Measurements from ENCODE around the gene KCNQ1OT1.

Gene KCNQ1OT1

DNA sequence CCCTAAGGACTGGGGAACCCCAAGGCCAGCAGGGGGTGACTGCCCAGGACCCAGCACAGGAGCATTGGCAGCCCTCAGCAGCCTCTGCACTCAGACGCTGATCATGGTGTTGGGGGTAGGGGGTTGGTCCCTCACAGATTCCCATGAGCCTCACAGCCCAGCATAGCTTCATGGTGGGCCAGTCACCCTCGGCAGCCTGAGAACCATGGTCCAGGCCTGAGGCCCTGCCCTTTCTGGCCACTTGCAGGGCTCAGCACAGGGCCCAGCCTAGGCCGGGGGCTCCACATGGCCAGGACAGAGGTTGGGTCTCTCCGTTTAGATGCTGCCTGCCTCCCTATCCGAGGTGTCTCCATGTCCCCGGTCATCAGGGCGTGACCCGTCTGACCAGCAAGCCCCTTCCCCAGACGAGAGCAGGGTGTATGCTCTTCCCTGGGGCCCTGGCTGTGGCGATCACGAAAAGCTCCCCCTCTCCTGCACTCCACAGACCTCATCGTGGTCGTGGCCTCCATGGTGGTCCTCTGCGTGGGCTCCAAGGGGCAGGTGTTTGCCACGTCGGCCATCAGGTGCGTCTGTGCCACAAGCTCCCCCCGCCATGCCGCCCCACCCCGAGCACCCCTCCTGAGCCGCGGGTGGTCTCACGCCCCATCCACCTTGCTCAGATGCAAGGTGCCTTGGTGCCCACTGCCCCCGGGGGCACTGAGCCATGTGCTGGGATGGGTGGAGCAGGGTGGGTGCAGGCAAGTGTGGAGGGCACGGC is 128.8 kb downstream of the KCNQ1OT1 start:
- DNase-seq (ENCODE audit: low read depth), result no peak

GRCh38 chr11:2570211-2570811 is 129.5 kb downstream of the KCNQ1OT1 start:
- no peak for DNase-seq (ENCODE audit: low read depth)

DNA sequence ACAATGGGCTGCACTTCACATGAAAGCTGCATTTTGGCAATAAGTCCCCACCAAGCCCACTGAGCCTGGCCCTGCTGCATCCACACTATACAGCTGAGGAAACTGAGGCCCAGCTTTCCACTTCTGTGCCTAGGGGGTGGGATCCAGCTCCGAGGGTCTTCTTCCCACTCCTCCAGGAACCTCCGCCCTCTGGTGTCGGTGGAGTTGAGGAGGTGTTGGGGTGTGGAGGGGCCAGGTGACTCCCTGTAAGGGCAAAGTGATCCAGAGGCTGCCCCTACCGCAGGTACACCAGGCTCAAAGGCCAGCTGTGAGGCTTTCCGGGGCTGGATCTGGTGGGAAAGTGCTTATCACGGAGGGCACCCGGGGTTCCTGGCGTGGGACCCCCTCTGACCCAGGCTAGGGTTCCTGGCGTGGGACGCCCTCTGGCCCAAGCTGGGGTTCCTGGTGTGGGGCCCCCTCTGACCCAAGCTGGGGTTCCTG is 130.0 kb downstream of the KCNQ1OT1 start:
- no peak for DNase-seq (ENCODE audit: low read depth)

- no peak for DNase-seq (ENCODE audit: low read depth)
These were observed 130.5 kb downstream of the KCNQ1OT1 start for GRCh38 chr11:2569321-2569721.

GRCh38 chr11:2567026-2567671 is 132.6 kb downstream of the KCNQ1OT1 start:
- no peak for DNase-seq (ENCODE audit: low read depth)

- no peak for DNase-seq (ENCODE audit: low read depth)
These were observed 133.4 kb downstream of the KCNQ1OT1 start for GRCh38 chr11:2566223-2567025.

DNA sequence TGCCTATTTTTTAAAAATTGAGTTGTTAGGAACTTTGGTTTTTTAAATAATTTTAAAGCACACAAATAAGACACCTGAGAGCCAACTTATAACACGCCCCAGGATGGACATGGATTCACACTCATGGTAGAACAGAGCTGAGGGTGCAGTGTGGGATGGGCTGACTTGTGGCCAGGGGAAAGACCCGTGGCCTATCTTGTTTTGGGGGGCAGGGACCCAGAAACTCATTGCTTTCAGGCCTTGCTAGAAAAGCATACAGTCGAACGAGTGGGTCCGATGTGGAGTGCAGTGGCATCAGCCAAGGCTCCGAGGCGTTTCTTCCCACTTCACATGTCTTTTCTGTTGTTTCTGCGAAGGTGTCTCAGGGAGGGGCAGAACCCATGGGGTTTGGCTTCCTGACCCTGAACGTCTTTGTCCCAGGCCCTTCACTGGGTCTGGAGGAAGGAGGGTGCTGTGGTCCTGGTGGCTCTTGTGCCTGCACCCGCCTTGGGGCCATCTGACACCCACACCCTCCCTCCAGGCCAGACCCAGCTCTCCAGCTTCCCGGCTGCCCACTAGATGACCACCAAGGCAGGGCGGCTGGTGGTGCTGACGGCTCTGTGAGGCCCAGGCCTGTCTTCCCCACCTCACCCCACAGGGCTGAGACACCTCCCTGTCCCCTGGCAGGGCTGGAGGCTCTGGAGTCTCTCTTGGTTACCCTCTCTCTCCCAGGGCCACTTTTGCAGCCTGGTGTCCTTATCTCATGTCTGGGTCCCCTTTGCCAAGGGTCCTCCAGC is 134.2 kb downstream of the KCNQ1OT1 start:
- no peak for DNase-seq (ENCODE audit: low read depth)

GRCh38 chr11:2564588-2565425 is 135.0 kb downstream of the KCNQ1OT1 start:
- no peak for DNase-seq (ENCODE audit: low read depth)

GRCh38 chr11:2564008-2564530 is 135.7 kb downstream of the KCNQ1OT1 start:
- DNase-seq (ENCODE audit: low read depth), result no peak

GRCh38 chr11:2563213-2564007 is 136.4 kb downstream of the KCNQ1OT1 start:
- DNase-seq (ENCODE audit: low read depth), result no peak

DNA sequence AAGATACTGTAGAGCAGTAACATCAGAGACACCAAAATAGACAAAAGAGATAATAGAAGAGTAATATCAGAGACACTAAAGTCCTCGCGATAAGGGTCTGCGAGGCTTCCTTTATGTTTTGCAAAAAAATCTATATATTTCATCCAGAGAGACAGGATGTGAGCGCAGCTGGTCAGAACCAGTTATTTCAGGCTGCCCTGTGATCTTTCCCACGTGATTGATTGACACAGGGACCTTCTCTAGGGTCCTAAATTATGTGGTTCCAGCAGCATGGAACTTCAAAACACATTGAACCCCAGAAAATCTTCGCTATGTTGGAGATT is 136.9 kb downstream of the KCNQ1OT1 start:
- no peak for DNase-seq (ENCODE audit: low read depth)

- DNase-seq (ENCODE audit: low read depth), result no peak
These were observed 137.9 kb downstream of the KCNQ1OT1 start for GRCh38 chr11:2561696-2562581.

- DNase-seq (ENCODE audit: low read depth), result no peak
These were observed 140.1 kb downstream of the KCNQ1OT1 start for GRCh38 chr11:2559527-2560311.

DNA sequence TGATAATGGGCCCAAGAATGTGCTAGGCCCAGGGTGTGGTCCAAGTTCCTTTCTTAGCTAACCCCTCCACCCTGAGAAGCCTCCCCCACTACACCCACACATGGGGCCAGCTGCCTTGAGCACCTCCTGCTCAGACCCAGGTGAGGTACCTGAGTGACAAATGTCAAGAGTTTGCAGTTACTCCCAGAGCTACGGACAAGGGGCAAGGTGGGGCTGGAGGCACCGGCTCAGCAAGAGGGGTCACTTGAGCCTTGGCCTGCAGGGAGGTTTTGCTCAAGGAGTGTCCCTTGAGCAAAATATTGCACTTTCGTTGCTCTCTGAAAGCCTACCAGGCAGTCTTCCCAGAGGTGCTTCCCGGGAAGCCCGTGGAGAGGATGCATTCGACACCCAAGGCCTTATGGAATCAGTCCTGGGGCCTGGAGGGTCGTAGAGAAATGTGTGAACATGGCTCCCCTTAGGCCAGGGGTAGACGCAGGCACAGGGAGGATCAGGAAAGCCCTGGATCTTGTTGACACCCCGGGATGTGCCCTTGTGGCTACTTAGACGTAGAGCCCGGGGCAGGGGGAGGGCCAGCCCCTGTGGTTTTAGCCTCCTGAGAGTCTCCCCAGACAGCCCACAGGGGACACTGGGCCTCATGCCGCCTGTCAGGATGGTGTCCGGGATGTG is 140.8 kb downstream of the KCNQ1OT1 start:
- DNase-seq (ENCODE audit: low read depth), result no peak

DNA sequence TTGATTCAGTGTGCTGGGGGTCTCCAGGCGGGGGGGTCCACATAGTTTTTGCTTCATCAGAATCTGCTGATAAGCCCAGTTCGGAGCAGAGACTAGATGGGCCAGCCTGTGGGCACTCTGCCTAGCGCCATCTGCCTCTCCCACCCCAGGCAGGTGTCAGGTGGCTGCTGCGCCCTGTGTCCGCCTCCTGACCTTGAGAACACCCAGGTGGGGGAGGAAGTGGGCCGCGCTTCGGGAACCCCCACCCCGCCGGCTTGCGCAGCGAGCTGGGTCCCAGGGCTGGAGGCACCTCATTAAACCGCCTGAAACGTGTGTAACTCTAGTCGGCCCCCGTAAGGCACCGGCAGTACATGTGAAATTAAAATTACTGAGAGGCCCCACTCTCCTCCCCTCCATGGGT is 141.4 kb downstream of the KCNQ1OT1 start:
- no peak for DNase-seq (ENCODE audit: low read depth)
